ENCODE data around the gene TLR10.
A peak's percentile ranks its signal among the peaks of the same experiment; 100 is the strongest.

TLR10 gene

DNA sequence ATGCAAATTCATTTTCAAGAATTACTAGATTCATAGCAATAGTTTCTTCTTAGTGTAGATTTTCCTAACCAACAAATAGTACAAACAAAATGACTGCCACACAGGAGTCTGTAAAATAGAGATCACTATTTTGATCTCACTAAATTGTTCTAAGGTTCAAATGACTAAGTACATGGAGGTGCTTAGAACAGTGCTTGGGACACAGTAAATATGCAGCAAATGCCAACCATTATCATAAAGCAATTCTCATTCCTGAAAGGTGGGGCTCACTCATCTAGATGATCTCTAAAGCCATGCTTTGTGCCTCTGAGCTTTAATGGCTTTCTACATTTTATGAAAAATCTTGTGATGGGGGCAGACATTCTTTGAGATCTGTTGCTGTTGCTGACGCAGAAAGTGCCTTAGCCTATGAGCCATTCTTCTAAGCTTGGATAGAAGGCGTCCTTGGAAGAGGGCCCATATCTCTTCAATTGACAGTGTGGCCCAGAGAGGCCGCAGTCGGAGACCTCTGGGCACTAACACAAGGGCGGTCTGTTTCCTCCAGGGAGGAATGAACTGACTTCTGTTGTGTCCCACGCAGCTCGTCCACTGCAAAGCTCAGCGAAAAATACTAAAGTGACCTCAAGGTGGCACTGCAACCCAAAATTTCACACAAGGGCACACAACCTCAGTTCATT is 23.5 kb downstream of the TLR10 start:
- ATAC-seq (peak; percentile 74), DNase-seq (ENCODE audit: low spot score in 2 of 2) (peak; percentile 15 to 81)
- H3K27ac Mint-ChIP-seq: no peak overlapping the region
- H3K4me1 Mint-ChIP-seq: no peaks in the 10 kb centered on the region
- H3K36me3 Mint-ChIP-seq: no peaks in the 10 kb centered on the region
- no peak overlapping the region for H3K4me3 Mint-ChIP-seq
- no peaks in the 10 kb centered on the region for H3K9me3 Mint-ChIP-seq

DNA sequence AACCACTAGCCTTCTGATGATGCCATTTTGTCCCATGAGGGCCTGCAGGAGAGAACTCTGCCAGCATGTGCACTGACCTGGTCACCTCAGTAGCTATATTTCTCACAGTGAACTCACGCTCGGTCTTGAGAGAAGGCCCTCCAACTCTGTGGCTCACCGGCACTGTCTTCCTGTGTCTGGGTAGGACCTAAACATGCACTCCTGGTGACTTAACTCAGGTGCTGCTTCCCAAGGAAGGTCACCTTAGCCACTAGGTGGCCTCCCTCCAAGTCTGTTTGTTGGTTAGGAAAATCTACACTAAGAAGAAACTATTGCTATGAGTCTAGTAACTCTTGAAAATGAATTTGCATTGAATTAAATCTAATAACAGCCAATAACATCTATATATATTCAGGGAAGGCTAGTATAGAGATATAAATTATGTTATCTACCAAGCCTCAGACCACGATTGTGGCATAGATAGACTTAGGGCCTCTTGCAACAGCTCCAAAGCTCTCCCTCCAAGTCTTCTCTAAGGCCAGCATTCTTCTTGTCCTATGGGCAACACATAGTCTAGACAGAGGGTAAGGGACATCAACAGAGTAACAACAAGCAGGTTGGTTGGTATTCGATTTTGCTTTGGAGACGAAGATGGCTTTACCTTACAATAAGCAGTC is 24.7 kb downstream of the TLR10 start:
- Mint-ChIP-seq H3K4me3 (no peak overlapping the region), H3K27ac (no peak overlapping the region), H3K4me1 (no peaks in the 10 kb centered on the region), H3K9me3 (no peaks in the 10 kb centered on the region), H3K36me3 (no peaks in the 10 kb centered on the region)
- ATAC-seq (no peak), DNase-seq (ENCODE audit: low spot score in 2 of 2) (no peak)

- no peak for DNase-seq (ENCODE audit: low spot score in 2 of 2)
- Mint-ChIP-seq H3K9me3 (peaks cover 3% of the 10 kb centered on the region), H3K4me1 (peaks cover 12% of the 10 kb centered on the region), H3K36me3 (no peaks in the 10 kb centered on the region), H3K4me3 (no peak overlapping the region), H3K27ac (no peak overlapping the region)
- no peak for ATAC-seq
Observed at GRCh38 chr4:38752941-38753806, 29.6 kb downstream of the TLR10 start.

DNA sequence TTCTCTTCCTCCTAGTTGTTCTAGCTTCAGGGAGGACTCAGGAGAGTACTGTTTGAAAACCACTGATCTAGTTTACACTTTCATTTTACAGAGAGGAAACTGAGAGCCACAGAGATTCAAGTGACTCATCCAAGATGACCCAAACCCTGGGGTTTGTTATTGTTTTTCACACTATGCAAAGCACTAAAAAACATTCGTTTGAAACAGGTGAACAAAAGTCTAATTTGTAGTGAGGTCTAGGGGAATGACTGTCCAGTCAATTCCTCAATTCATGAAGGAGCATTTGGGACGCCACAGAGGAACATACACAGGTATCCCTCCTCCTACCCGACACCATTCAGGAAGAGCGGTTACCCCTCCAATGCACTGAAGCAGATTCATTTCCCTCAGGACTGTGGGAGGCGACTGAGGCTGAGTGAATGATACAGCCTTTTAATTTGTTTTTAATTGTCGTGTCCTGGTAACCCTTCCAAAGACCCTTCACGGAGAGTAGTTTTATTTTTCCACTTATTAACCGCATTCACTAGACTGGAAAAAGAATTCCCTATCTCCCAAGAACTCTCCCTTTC is 30.3 kb downstream of the TLR10 start:
- DNase-seq (ENCODE audit: low spot score in 2 of 2) (no peak), ATAC-seq (peak; percentile 95)
- peaks cover 12% of the 10 kb centered on the region for H3K4me1 Mint-ChIP-seq
- peaks cover 3% of the 10 kb centered on the region for H3K9me3 Mint-ChIP-seq
- H3K36me3 Mint-ChIP-seq: no peaks in the 10 kb centered on the region
- H3K4me3 Mint-ChIP-seq: no peak overlapping the region
- no peak overlapping the region for H3K27ac Mint-ChIP-seq

GRCh38 chr4:38751341-38752010 is 31.3 kb downstream of the TLR10 start:
- Mint-ChIP-seq H3K9me3 (peaks cover 8% of the 10 kb centered on the region), H3K4me1 (peaks cover 12% of the 10 kb centered on the region), H3K4me3 (no peak overlapping the region), H3K27ac (no peak overlapping the region), H3K36me3 (no peaks in the 10 kb centered on the region)
- ATAC-seq (no peak), DNase-seq (ENCODE audit: low spot score in 2 of 2) (no peak)

- no peak for ATAC-seq
- Mint-ChIP-seq H3K27ac (no peak overlapping the region), H3K36me3 (no peaks in the 10 kb centered on the region), H3K9me3 (peaks cover 8% of the 10 kb centered on the region), H3K4me3 (no peak overlapping the region), H3K4me1 (peaks cover 12% of the 10 kb centered on the region)
- no peak for DNase-seq (ENCODE audit: low spot score in 2 of 2)
Observed at GRCh38 chr4:38749336-38749735, 33.5 kb downstream of the TLR10 start.

DNA sequence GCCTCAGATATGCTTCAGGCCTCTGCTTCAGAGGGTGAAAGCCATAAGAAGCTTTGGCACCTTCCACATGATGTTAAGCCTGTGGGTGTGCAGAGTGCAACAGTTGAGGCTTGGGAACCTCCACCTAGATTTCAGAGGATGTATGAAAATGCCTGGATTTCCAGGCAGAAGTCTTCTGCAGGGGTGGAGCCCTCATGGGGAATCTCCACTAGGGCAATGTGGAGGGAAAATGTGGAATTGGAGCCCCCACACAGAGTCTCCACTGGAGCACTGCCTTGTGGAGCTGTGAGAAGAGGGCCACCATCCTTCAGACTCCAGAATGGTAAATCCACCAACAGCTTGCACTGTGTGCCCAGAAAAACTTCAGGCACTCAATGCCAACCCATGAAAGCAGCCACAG is 35.2 kb downstream of the TLR10 start:
- ATAC-seq: no peak
- Mint-ChIP-seq H3K27ac (no peak overlapping the region), H3K36me3 (no peaks in the 10 kb centered on the region), H3K4me3 (no peak overlapping the region), H3K9me3 (peaks cover 8% of the 10 kb centered on the region), H3K4me1 (peaks cover 18% of the 10 kb centered on the region)
- DNase-seq (ENCODE audit: low spot score in 2 of 2): no peak

GRCh38 chr4:38745881-38746280 is 36.9 kb downstream of the TLR10 start:
- H3K27ac Mint-ChIP-seq: no peak overlapping the region

GRCh38 chr4:38743866-38744265 is 38.9 kb downstream of the TLR10 start:
- Mint-ChIP-seq H3K36me3 (no peaks in the 10 kb centered on the region), H3K27ac (no peak overlapping the region), H3K9me3 (peaks cover 8% of the 10 kb centered on the region), H3K4me1 (peaks cover 6% of the 10 kb centered on the region), H3K4me3 (no peak overlapping the region)
- ATAC-seq (no peak), DNase-seq (ENCODE audit: low spot score in 2 of 2) (no peak)

More at GRCh38 chr4:38745881-38746280, 36.9 kb downstream of the TLR10 start:
- Mint-ChIP-seq H3K4me3 (no peak overlapping the region), H3K4me1 (peaks cover 6% of the 10 kb centered on the region), H3K9me3 (peaks cover 8% of the 10 kb centered on the region), H3K36me3 (no peaks in the 10 kb centered on the region)
- ATAC-seq (no peak), DNase-seq (ENCODE audit: low spot score in 2 of 2) (no peak)

DNA sequence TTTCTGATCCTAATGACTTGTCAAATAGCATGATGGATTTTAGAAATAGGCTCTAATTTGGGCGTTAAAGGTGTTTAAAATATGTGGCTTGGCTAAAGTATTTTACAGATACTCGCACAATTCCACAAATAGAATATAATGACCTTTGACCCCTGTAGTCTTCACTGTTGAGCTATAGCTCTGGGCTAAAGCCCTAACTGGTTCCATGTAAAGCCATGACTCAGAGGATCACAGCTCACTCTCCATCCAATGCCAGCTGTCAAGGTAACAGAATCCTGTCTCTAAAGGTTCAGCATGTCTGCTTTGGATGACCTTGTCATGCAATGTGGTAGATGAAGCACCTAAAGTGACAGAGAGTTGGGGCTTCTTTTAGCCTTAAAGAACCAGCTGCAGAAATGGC is 42.5 kb downstream of the TLR10 start:
- DNase-seq (ENCODE audit: low spot score in 2 of 2) (no peak), ATAC-seq (no peak)
- H3K9me3 Mint-ChIP-seq: no peaks in the 10 kb centered on the region
- H3K4me3 Mint-ChIP-seq: no peak overlapping the region
- peaks cover 6% of the 10 kb centered on the region for H3K4me1 Mint-ChIP-seq
- H3K36me3 Mint-ChIP-seq: no peaks in the 10 kb centered on the region
- H3K27ac Mint-ChIP-seq: no peak overlapping the region

DNA sequence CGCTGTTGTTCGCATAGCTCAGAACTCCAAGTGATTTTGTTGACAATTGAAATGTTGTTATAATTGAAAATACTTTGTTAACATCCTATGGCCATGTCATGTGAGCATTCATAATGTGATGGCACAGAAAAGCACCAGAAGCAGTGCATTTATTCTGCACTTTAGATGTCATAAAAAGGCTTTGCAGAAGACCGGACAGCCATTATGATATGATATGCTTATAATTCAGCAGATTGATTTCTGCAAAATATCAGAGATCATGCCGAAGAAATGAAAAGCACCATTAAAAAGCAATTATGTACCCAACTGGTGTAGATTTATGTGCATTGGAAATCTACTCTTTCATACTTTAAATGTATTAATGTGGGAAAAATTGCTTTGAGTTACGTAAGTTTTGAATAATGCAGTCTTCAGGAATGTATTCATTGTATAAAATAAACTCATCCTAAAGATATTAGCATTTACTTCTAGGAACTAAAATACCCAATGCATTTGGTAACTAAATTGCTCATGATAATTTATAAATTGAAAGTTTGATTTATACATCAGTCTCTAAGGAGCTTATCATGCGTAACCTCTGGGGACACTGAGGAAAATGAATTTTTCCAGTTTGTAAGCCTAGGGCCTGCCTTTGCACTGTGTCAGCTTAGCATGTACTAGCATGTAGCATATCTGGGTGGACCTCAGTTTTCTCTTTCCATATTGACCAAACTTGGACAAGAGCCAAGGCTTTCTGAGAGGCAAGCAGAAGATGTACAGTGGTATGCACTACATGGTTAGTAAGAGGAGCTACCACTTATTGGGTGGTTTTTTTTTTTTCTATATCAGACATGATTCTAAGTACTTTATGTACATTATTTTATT is 43.6 kb downstream of the TLR10 start:
- DNase-seq (ENCODE audit: low spot score in 2 of 2) (no peak), ATAC-seq (no peak)
- no peak overlapping the region for H3K27ac Mint-ChIP-seq
- no peaks in the 10 kb centered on the region for H3K9me3 Mint-ChIP-seq
- no peak overlapping the region for H3K4me3 Mint-ChIP-seq
- peaks cover 5% of the 10 kb centered on the region for H3K36me3 Mint-ChIP-seq
- H3K4me1 Mint-ChIP-seq: peaks cover 6% of the 10 kb centered on the region

- H3K4me1 Mint-ChIP-seq: peaks cover 19% of the 10 kb centered on the region
- no peaks in the 10 kb centered on the region for H3K9me3 Mint-ChIP-seq
- peaks cover 23% of the 10 kb centered on the region for H3K36me3 Mint-ChIP-seq
- no peak overlapping the region for H3K27ac Mint-ChIP-seq
- DNase-seq (ENCODE audit: low spot score in 2 of 2) (no peak), ATAC-seq (no peak)
- H3K4me3 Mint-ChIP-seq: no peak overlapping the region
Observed at GRCh38 chr4:38735870-38736269, 46.9 kb downstream of the TLR10 start.

- no peak overlapping the region for H3K27ac Mint-ChIP-seq
- no peak for ATAC-seq
- no peak overlapping the region for H3K4me3 Mint-ChIP-seq
- DNase-seq (ENCODE audit: low spot score in 2 of 2): no peak
- peaks cover 23% of the 10 kb centered on the region for H3K36me3 Mint-ChIP-seq
- H3K9me3 Mint-ChIP-seq: no peaks in the 10 kb centered on the region
- peaks cover 24% of the 10 kb centered on the region for H3K4me1 Mint-ChIP-seq
Observed at GRCh38 chr4:38734911-38735310, 47.9 kb downstream of the TLR10 start.

- H3K4me1 Mint-ChIP-seq: peaks cover 24% of the 10 kb centered on the region
- no peak overlapping the region for H3K4me3 Mint-ChIP-seq
- H3K36me3 Mint-ChIP-seq: peaks cover 23% of the 10 kb centered on the region
- H3K9me3 Mint-ChIP-seq: no peaks in the 10 kb centered on the region
- H3K27ac Mint-ChIP-seq: peak overlapping the region; percentile 76
- no peak for ATAC-seq
- DNase-seq (ENCODE audit: low spot score in 2 of 2): no peak
Observed at GRCh38 chr4:38734446-38734845, 48.3 kb downstream of the TLR10 start.

Measured in stimulated activated effector memory CD8-positive, alpha-beta T cell treated with anti-CD3 and anti-CD28 coated beads, Interleukin-12 subunit alpha, Interleukin-12 subunit beta, amount 100 ng/mL, for 72 hours (primary cell).